Body of pancreas (tissue), 4 donors: ENCODE data around the gene SCAPER.

Experiments used
- POLR2A ChIP-seq, 3 donors: fragments of 450-650 bp; IDR thresholded peaks; one replicate each; pipeline ENCODE4 v1.6.1; 2016; ENCODE audit warnings: antibody characterized with exemption in 3 of 3, mild to moderate bottlenecking in 2 of 3
- TF ChIP-seq, protein P1 (sequence below), 7 experiments: fragments of 450-650 bp in 4 of 7; fragments of 200-600 bp in 3 of 7; sonication (generic) in 3 of 7; IDR thresholded peaks; one replicate each; pipeline ENCODE4 v1.5.1; 2016 to 2019; ENCODE audit warnings: antibody characterized with exemption in 7 of 7

- TF ChIP-seq, protein P1, sequence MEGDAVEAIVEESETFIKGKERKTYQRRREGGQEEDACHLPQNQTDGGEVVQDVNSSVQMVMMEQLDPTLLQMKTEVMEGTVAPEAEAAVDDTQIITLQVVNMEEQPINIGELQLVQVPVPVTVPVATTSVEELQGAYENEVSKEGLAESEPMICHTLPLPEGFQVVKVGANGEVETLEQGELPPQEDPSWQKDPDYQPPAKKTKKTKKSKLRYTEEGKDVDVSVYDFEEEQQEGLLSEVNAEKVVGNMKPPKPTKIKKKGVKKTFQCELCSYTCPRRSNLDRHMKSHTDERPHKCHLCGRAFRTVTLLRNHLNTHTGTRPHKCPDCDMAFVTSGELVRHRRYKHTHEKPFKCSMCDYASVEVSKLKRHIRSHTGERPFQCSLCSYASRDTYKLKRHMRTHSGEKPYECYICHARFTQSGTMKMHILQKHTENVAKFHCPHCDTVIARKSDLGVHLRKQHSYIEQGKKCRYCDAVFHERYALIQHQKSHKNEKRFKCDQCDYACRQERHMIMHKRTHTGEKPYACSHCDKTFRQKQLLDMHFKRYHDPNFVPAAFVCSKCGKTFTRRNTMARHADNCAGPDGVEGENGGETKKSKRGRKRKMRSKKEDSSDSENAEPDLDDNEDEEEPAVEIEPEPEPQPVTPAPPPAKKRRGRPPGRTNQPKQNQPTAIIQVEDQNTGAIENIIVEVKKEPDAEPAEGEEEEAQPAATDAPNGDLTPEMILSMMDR (IDR thresholded peaks at IDR 0.05): no peak
- no peak for TF ChIP-seq POLR2A (IDR thresholded peaks at IDR 0.05)
Observed at GRCh38 chr15:76684002-76684401, 221.1 kb downstream of the SCAPER start.
